Measurements from ENCODE around the gene TMOD1. TPM values are rescaled to one million over a fixed set of nuclear protein-coding genes. Genes with fewer than 3 reads are reported as not detected.

Gene TMOD1
- polyA plus RNA-seq (2012; ENCODE audit: insufficient read length, low read depth) = 5.4 TPM

GRCh38 chr9:97501177-97501971, at the start of gene TMOD1:
TSS of gene TMOD1 (plus strand) at chr9:97501666. CDS start at chr9:97524189, 22,523 bp downstream.
- TF ChIP-seq REST (IDR thresholded peaks at IDR 0.05; ENCODE audit: insufficient read depth in 1 of 2, low read depth in 2 of 2, low read length in 2 of 2) = no peak
- no peak for TF ChIP-seq TAF1 (IDR thresholded peaks at IDR 0.05; ENCODE audit: borderline replicate concordance, insufficient read depth, low read length)
- no peak for TF ChIP-seq POLR2AphosphoS5 (IDR thresholded peaks at IDR 0.05; ENCODE audit: low read depth, low read length)
- TF ChIP-seq SIN3A (IDR thresholded peaks at IDR 0.05; ENCODE audit: borderline replicate concordance, insufficient read depth, low read length) = no peak
- no peak for TF ChIP-seq FOXP2 (optimal IDR thresholded peaks at IDR 0.05; ENCODE audit: borderline replicate concordance, extremely low read depth, extremely low read length, insufficient read depth)

- TF ChIP-seq REST (IDR thresholded peaks at IDR 0.05; ENCODE audit: insufficient read depth in 1 of 2, low read depth in 2 of 2, low read length in 2 of 2) (no peak), FOXP2 (optimal IDR thresholded peaks at IDR 0.05; ENCODE audit: borderline replicate concordance, extremely low read depth, extremely low read length, insufficient read depth) (no peak), POLR2AphosphoS5 (IDR thresholded peaks at IDR 0.05; ENCODE audit: low read depth, low read length) (no peak), TAF1 (IDR thresholded peaks at IDR 0.05; ENCODE audit: borderline replicate concordance, insufficient read depth, low read length) (no peak), SIN3A (IDR thresholded peaks at IDR 0.05; ENCODE audit: borderline replicate concordance, insufficient read depth, low read length) (no peak)
These were observed 42.1 kb upstream of the TMOD1 start for GRCh38 chr9:97459326-97459725.

GRCh38 chr9:97462159-97462558, 39.3 kb upstream of the TMOD1 start:
- no peak for TF ChIP-seq POLR2AphosphoS5 (IDR thresholded peaks at IDR 0.05; ENCODE audit: low read depth, low read length)
- TF ChIP-seq FOXP2 (optimal IDR thresholded peaks at IDR 0.05; ENCODE audit: borderline replicate concordance, extremely low read depth, extremely low read length, insufficient read depth) = no peak
- no peak for TF ChIP-seq TAF1 (IDR thresholded peaks at IDR 0.05; ENCODE audit: borderline replicate concordance, insufficient read depth, low read length)
- no peak for TF ChIP-seq SIN3A (IDR thresholded peaks at IDR 0.05; ENCODE audit: borderline replicate concordance, insufficient read depth, low read length)

GRCh38 chr9:97462914-97463313, 38.6 kb upstream of the TMOD1 start:
- TF ChIP-seq REST (IDR thresholded peaks at IDR 0.05; ENCODE audit: insufficient read depth in 1 of 2, low read depth in 2 of 2, low read length in 2 of 2) (no peak), SIN3A (IDR thresholded peaks at IDR 0.05; ENCODE audit: borderline replicate concordance, insufficient read depth, low read length) (no peak), POLR2AphosphoS5 (IDR thresholded peaks at IDR 0.05; ENCODE audit: low read depth, low read length) (no peak), TAF1 (IDR thresholded peaks at IDR 0.05; ENCODE audit: borderline replicate concordance, insufficient read depth, low read length) (no peak), FOXP2 (optimal IDR thresholded peaks at IDR 0.05; ENCODE audit: borderline replicate concordance, extremely low read depth, extremely low read length, insufficient read depth) (no peak)

GRCh38 chr9:97468658-97469448, 32.6 kb upstream of the TMOD1 start:
- TF ChIP-seq TAF1 (IDR thresholded peaks at IDR 0.05; ENCODE audit: borderline replicate concordance, insufficient read depth, low read length) (no peak), FOXP2 (optimal IDR thresholded peaks at IDR 0.05; ENCODE audit: borderline replicate concordance, extremely low read depth, extremely low read length, insufficient read depth) (no peak), POLR2AphosphoS5 (IDR thresholded peaks at IDR 0.05; ENCODE audit: low read depth, low read length) (no peak), SIN3A (IDR thresholded peaks at IDR 0.05; ENCODE audit: borderline replicate concordance, insufficient read depth, low read length) (no peak), REST (IDR thresholded peaks at IDR 0.05; ENCODE audit: insufficient read depth in 1 of 2, low read depth in 2 of 2, low read length in 2 of 2) (no peak)

All from PFSK-1 (cell line).